Ovary (tissue), 9 donors: Measurements from ENCODE around the gene PXT1. TPM values are rescaled to one million over a fixed set of nuclear protein-coding genes. Genes with fewer than 3 reads are reported as not detected.
A peak's percentile ranks its signal among the peaks of the same experiment; 100 is the strongest.

ENCODE experiments used
- DNase-seq, 5 donors: peaks; one replicate each; pipeline ENCODE4 v3.0.0-alpha.2; 2019 to 2020
- H3K27ac ChIP-seq, 2 donors: fragments of 200-600 bp; one replicate each; pipeline versions ENCODE4 v1.5.1 to v1.8.0; 2019 to 2022
- H3K27me3 ChIP-seq: fragments of 200-600 bp; one replicate; pipeline ENCODE4 v1.8.0; 2022
- H3K36me3 ChIP-seq: fragments of 200-600 bp; sonication (generic); one replicate; pipeline ENCODE4 v1.5.1; 2019
- H3K4me1 ChIP-seq: one replicate; pipeline ENCODE4 v1.8.1; 2013; ENCODE audit warnings: mild to moderate bottlenecking, moderate library complexity; ENCODE audit not compliant: insufficient read depth
- H3K4me3 ChIP-seq: fragments of 200-600 bp; sonication (generic); one replicate; pipeline ENCODE4 v1.5.1; 2017
- H3K9me3 ChIP-seq, 2 donors: fragments of 200-600 bp in 1 of 2; sonication (generic) in 1 of 2; one replicate each; pipeline versions ENCODE4 v1.5.1 to v1.8.1; 2013 to 2019; ENCODE audit warnings: mild to moderate bottlenecking in 1 of 2, moderate library complexity in 1 of 2
- EP300 ChIP-seq: sonication (generic); formaldehyde crosslinking; IDR thresholded peaks from one replicate; pipeline ENCODE4 v1.6.1; 2017; ENCODE audit warnings: antibody characterized with exemption
- POLR2A ChIP-seq: fragments of 450-650 bp; IDR thresholded peaks from one replicate; pipeline ENCODE4 v1.6.1; 2017; ENCODE audit warnings: antibody characterized with exemption, mild to moderate bottlenecking, moderate library complexity
- WGBS, 3 donors: extraction: QIAGEN DNeasy Blood & Tissue Kit in 1 of 3; methylation state at CpG; one replicate each; pipeline versions ENCODE4 v1.1.5 to v1.1.7; 2013 to 2017; 5-methylcytosine and 5-hydroxymethylcytosine counted together
- intact Hi-C, 4 donors: fragments of 100-400 bp; cut with DNase I; formaldehyde crosslinking; loops; one replicate each; pipeline versions ENCODE4 v1.11.0 to v1.15.1; 2022 to 2023
- polyA plus RNA-seq, 2 donors: library from polyadenylated mRNA; stranded (reverse); fragments of 200-250 nt in 1 of 2; fragments of 350-450 nt in 1 of 2; fragmentation: Illumina TruSeq in 1 of 2; extraction: RNeasy Lipid Tissue Mini Kit (QIAGEN cat#74804) in 1 of 2; gene quantifications; one replicate each; pipeline ENCODE4 v1.2.3, GENCODE V29; 2013 to 2014
- total RNA-seq, 7 donors: library from RNA; depleted of rRNA in 2 of 7; stranded (reverse); fragments of >200 nt in 2 of 7; fragmentation: NEBNext Ultra II Directional in 3 of 7; extraction: Animal tissue kit (Norgen Biotek cat#: 25700) in 3 of 7; gene quantifications; one replicate each; pipeline versions ENCODE4 v1.1.0 to v1.2.4, GENCODE V29; 2016 to 2023
- TF ChIP-seq, protein P1 (sequence below), 3 donors: fragments of 450-650 bp in 2 of 3; fragments of 200-600 bp in 1 of 3; IDR thresholded peaks; one replicate each; pipeline versions ENCODE4 v1.5.1 to v1.8.0; 2016 to 2022; ENCODE audit warnings: antibody characterized with exemption in 3 of 3, mild to moderate bottlenecking in 1 of 3
- donor health status: DM: no; HTN: no; CAD: no; lungs with moderate emphysema.
- donor health status: DM: no; HTN: no; CAD: no.
- donor health status: Bipolar disorder and iron deficiency.
- donor health status: DM: yes; HTN: yes; CAD: no.
- donor health status: DM: no; HTN: no; CAD: no.
- donor health status: DM: yes; HTN: yes; CAD: no.

PXT1 gene
- total and polyA plus RNA-seq, 9 donors: not detected

DNA sequence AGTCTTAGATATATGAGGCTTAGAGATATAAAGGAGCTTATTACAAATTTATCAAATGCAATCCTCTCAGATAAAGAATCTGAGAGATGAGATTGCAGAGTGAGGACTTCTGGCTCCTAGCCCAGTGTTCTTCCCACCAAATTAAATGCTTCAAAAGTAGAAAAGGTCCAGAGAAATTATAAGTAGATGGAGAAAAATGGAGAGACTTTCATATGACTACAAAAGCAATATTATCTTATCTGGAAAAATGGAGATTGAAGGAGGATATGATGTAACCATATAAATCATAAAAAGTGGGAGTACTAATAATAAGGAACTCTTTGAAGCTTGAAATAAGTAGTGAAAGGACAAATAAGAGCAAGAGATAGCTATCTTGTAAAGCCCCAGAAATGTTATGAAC, 3.0 kb upstream of the PXT1 start:
- H3K4me1 ChIP-seq: peaks cover 15% of the 10 kb centered on the region

GRCh38 chr6:36444470-36444869, 1.8 kb upstream of the PXT1 start:
- H3K4me3 ChIP-seq: peak overlapping the region; percentile 78
- intact Hi-C loops: loop anchor here in 3 of 4 donors (5.0 to 10.0 kb wide), 3 partner anchors 100 to 150 kb away; partner anchors contain the start of genes STK38 (in 2 of the 3) and SRSF3 (in 1 of the 3)
- WGBS, 3 donors: 27 to 34% (median 32%) methylated on average over 3 of the region's 3 CpGs
- no peaks in the 10 kb centered on the region for H3K36me3 ChIP-seq
- no peak for DNase-seq
- TF ChIP-seq POLR2A (no peak), EP300 (no peak)
- TF ChIP-seq, protein P1, sequence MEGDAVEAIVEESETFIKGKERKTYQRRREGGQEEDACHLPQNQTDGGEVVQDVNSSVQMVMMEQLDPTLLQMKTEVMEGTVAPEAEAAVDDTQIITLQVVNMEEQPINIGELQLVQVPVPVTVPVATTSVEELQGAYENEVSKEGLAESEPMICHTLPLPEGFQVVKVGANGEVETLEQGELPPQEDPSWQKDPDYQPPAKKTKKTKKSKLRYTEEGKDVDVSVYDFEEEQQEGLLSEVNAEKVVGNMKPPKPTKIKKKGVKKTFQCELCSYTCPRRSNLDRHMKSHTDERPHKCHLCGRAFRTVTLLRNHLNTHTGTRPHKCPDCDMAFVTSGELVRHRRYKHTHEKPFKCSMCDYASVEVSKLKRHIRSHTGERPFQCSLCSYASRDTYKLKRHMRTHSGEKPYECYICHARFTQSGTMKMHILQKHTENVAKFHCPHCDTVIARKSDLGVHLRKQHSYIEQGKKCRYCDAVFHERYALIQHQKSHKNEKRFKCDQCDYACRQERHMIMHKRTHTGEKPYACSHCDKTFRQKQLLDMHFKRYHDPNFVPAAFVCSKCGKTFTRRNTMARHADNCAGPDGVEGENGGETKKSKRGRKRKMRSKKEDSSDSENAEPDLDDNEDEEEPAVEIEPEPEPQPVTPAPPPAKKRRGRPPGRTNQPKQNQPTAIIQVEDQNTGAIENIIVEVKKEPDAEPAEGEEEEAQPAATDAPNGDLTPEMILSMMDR (IDR thresholded peaks at IDR 0.05): no peak
- peak overlapping the region in 1 of 2 donors; percentile 94 for H3K27ac ChIP-seq
- H3K9me3 ChIP-seq: no peaks in the 10 kb centered on the region
- no peaks in the 10 kb centered on the region for H3K27me3 ChIP-seq
- peaks cover 15% of the 10 kb centered on the region for H3K4me1 ChIP-seq

More for the DNA sequence above, 3.0 kb upstream of the PXT1 start:
- Histone ChIP-seq H3K4me3 (no peak overlapping the region), H3K27me3 (no peaks in the 10 kb centered on the region), H3K36me3 (no peaks in the 10 kb centered on the region), H3K27ac (no peak overlapping the region), H3K9me3 (no peaks in the 10 kb centered on the region)
- DNase-seq: no peak
- intact Hi-C loops: loop anchor here in 2 of 4 donors (10.0 kb wide), 2 partner anchors 99 to 149 kb away; partner anchors contain the start of genes SRSF3 (in 1 of the 2) and STK38 (in 1 of the 2)
- TF ChIP-seq EP300: no peak
- TF ChIP-seq, protein P1 (IDR thresholded peaks at IDR 0.05): no peak
- TF ChIP-seq POLR2A: no peak

DNA sequence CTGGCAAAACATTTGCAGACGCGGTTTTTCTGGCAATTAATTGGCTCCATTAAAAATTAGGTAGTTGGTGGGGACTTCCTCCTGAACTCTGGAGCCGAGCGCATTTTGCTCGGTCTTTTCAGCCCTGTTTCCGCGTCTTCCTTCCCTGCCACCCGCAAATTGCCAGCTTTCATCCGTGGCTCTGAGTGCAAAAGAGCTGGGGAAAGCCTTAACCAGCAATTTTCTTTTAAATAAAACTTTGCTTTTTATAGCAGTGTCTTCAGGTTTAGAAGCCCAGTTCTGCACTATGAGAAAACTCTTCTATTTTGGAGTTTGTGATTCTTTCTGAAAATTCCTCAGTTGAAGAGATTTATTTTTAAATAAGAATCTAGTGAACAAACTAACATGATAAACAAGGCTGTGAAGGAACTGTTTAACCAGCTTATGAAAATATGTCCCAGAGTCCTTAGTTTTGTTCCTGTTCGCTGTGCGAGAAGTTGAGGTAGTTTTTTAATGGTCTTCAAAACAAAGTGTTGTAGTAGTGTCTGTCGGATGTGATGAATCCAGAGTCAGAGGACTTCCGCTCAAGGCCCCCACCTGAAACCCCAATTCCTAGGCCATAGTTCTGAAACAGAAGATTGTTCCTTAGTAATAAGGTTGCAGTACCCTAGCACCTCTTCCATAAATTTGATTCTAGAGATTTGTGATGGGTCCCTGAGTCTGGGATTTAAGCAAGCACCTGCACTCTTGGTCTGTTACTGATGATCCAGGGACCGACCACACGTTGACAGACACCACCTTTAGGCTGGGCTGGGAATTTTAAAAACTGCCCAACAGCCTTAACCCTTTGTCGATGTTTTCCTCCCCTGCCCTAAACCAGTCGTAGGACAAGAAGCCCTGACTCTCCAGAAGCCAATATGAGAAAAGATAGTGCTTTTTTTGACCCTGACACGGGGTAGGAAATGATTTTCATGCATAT, 1.1 kb upstream of the PXT1 start:
- H3K9me3 ChIP-seq: no peaks in the 10 kb centered on the region
- peak overlapping the region; percentile 94 to 95 for H3K27ac ChIP-seq
- H3K4me3 ChIP-seq: peak overlapping the region; percentile 78
- no peaks in the 10 kb centered on the region for H3K36me3 ChIP-seq
- TF ChIP-seq EP300: no peak
- no peak for TF ChIP-seq POLR2A
- TF ChIP-seq, protein P1 (IDR thresholded peaks at IDR 0.05): no peak
- H3K4me1 ChIP-seq: peaks cover 15% of the 10 kb centered on the region
- intact Hi-C loops: loop anchor here in 3 of 4 donors (1.0 to 10.0 kb wide), 4 partner anchors 101 to 151 kb away; partner anchors contain the start of genes STK38 (in 3 of the 3) and SRSF3 (in 1 of the 3)
- no peaks in the 10 kb centered on the region for H3K27me3 ChIP-seq
- no peak for DNase-seq
- WGBS, 3 donors: 3% methylated on average over 18 of the region's 18 CpGs

DNA sequence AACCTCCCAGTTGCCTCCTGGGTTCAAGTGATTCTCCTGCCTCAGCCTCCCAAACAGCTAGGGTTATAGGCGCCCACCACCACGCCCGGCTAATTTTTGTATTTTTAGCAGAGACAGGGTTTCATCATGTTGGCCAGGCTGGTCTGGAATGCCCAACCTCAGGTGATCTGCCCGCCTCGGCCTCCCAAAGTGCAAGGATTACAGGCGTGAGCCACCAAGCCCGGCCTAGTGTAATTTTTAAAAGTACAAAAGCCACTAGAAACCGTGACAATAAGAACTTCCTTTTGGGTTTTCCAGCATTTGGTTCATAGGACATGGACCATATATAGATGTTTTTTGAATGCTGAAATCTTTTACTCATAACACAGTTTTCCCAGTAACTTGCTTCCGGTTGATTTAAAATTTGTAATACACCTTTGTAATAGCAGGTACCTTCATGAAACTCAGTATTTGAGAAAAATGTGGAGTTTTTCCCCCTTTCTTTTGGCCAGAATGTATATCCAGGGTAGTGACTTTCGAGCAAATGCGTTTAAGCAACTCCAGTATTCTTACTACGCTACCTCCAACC, 467 bp downstream of the PXT1 start:
- no peaks in the 10 kb centered on the region for H3K9me3 ChIP-seq
- H3K36me3 ChIP-seq: no peaks in the 10 kb centered on the region
- TF ChIP-seq EP300 (no peak), POLR2A (no peak)
- TF ChIP-seq, protein P1 (IDR thresholded peaks at IDR 0.05): no peak
- H3K4me3 ChIP-seq: peak overlapping the region; percentile 78
- H3K27me3 ChIP-seq: no peaks in the 10 kb centered on the region
- intact Hi-C loops: loop anchor here in 3 of 4 donors (5.0 to 10.0 kb wide), 3 partner anchors 103 to 153 kb away; partner anchors contain the start of genes STK38 (in 2 of the 3) and SRSF3 (in 1 of the 3)
- 55 to 58% (median 56%) methylated on average over 12 of the region's 12 CpGs for WGBS, 3 donors
- peak in 2 of 5 donors; percentile 35 to 38 for DNase-seq
- H3K27ac ChIP-seq: peak overlapping the region; percentile 94 to 95
- H3K4me1 ChIP-seq: peaks cover 12% of the 10 kb centered on the region
